GM21619 (cell line): ENCODE data around the gene ITIH4.
A peak's percentile ranks its signal among the peaks of the same experiment; 100 is the strongest.
"Not testable (repeated sequence)": the region's sequence is repeated elsewhere in the genome, so short reads cannot be mapped to it uniquely, and the experiment has no call there.

Experiments used
- ATAC-seq: cut with Tn5 transposase; IDR thresholded peaks from one replicate; pipeline ENCODE4 v1.9.1; 2021; ENCODE audit not compliant: unreplicated experiment

The ITIH4 gene

GRCh38 chr3:52787246-52787645, 43.2 kb downstream of the ITIH4 start:
- ATAC-seq, result no peak

- ATAC-seq, result no peak
Measured at GRCh38 chr3:52786330-52787215, 43.9 kb downstream of the ITIH4 start.

GRCh38 chr3:52784931-52785590, 45.4 kb downstream of the ITIH4 start:
- ATAC-seq, result no peak

GRCh38 chr3:52784021-52784621, 46.4 kb downstream of the ITIH4 start:
- ATAC-seq, result no peak

GRCh38 chr3:52783211-52783555, 47.3 kb downstream of the ITIH4 start:
- no peak for ATAC-seq

GRCh38 chr3:52782412-52783210, 47.9 kb downstream of the ITIH4 start:
- ATAC-seq, result no peak

GRCh38 chr3:52781741-52782140, 48.7 kb downstream of the ITIH4 start:
- ATAC-seq, result no peak

GRCh38 chr3:52779837-52780585, 50.5 kb downstream of the ITIH4 start:
- no peak for ATAC-seq

GRCh38 chr3:52779011-52779836, 51.2 kb downstream of the ITIH4 start:
- ATAC-seq, result peak; percentile 73

GRCh38 chr3:52777959-52778805, 52.3 kb downstream of the ITIH4 start:
- ATAC-seq, result no peak

GRCh38 chr3:52777127-52777958, 53.1 kb downstream of the ITIH4 start, which contains the start of gene ITIH1:
ITIH1 (plus strand) TSS chr3:52777599; CDS start chr3:52777616, 17 bp downstream.
- no peak for ATAC-seq

GRCh38 chr3:52776486-52776885, 54.0 kb downstream of the ITIH4 start:
- not testable (repeated sequence) for ATAC-seq

- ATAC-seq, result no peak
Measured at GRCh38 chr3:52775877-52776276, 54.6 kb downstream of the ITIH4 start.

GRCh38 chr3:52774901-52775864, 55.3 kb downstream of the ITIH4 start:
- no peak for ATAC-seq

- no peak for ATAC-seq
Measured at GRCh38 chr3:52774066-52774713, 56.3 kb downstream of the ITIH4 start.
